ENCODE results near the gene NHS.
"Not testable (repeated sequence)": the region's sequence is repeated elsewhere in the genome, so short reads cannot be mapped to it uniquely, and the experiment has no call there.

The NHS gene

DNA sequence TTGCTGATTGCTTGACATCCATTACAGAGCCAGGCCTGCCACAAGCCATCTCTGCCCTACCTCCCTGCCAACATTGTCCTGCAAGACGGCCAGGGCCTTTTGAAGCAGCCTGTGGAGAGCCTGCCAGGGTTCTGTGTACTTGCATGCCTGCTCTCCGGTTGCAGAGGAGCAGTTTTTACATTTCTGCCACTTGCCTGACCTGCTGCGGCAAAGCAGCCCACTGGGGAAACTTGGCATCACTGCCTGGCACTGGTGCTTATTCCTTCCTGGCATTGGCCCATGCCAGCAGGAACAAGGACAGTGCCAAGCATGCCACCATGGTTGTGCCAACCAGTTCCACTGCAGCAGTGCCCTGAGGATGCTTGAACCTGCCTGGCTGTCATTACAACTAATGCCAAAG, 167.1 kb downstream of the NHS start:
- in situ Hi-C loops (cut with MboI; ENCODE audit: low sequenced_read_pairs) = no loop called here

DNA sequence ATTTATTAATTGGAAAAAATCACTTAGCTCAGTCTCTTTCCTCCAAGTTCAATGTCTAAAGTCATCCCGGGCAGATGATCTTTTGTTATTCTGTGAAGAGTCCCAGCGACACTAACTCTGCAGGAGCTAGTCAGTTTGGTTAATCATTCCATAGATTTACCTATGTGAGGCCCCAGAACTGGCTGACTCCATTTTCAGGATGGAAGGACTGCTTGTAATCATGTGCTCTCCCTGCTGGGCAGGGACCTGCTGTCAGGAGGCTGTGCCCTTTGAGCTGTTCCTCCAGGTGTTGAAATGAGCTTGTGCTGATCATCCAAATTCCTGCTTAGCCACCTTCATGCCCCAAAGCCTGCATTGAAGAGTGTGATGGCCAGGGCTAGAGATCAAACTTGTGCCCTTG, 169.8 kb downstream of the NHS start:
- in situ Hi-C loops (cut with MboI; ENCODE audit: low sequenced_read_pairs) = no loop called here

GRCh38 chrX:17546356-17546755, 171.4 kb downstream of the NHS start:
- in situ Hi-C loops (cut with MboI; ENCODE audit: low sequenced_read_pairs) = no loop called here

- in situ Hi-C loops (cut with MboI; ENCODE audit: low sequenced_read_pairs) = no loop called here
Measured at GRCh38 chrX:17547658-17548057, 172.7 kb downstream of the NHS start.

GRCh38 chrX:17549107-17549651, 174.2 kb downstream of the NHS start:
- in situ Hi-C loops (cut with MboI; ENCODE audit: low sequenced_read_pairs) = no loop called here

- in situ Hi-C loops (cut with MboI; ENCODE audit: low sequenced_read_pairs) = no loop called here
Measured at GRCh38 chrX:17550011-17550410, 175.0 kb downstream of the NHS start.

DNA sequence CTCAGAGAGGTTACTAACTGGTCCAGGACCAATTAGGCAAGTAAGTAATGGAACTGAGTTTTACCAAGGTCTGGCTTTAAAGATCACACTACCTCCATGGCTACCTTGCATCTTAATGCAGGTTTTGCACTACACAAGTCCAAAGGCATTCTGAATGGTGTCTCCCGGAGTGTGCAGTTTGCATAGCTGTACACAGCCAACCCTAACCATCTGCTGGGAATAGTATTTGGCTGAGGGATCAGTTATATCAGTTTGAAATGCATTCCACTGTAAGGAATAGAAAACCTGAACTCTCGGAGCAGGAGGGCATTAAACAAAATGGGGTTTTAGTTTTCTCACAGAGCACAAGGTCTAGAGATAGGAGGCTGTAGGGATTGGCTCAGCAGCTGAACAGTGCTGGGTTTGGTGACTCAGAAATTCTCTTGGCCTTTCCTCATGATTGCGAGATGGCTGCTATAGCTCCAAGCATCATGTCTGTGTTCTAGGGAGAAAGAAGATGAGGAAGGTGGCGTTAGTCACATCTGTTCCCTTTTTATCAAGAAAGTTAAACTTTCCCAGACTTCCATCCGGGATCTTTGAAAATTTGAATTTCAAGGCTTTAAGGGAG, 177.1 kb downstream of the NHS start:
- in situ Hi-C loops (cut with MboI; ENCODE audit: low sequenced_read_pairs) = no loop called here

DNA sequence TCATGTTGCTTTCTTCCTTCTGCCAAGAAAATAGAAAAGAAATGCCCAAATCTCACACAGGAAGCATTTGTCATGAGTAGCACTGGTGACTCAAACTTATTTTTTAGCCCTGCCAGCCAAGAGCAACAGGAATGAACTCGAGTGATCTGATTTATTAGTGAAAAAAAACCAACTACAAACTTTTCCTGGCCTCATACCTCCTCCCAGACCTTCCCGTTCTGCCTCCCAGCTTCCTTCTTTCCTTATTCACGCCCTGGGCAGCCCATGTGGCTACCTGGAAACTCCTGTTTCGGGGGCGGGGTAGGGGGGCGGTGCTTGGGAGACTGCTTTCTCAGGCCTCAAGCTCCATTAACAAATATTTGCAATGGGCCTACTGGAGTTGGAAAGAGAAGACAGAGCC, 178.5 kb downstream of the NHS start:
- in situ Hi-C loops (cut with MboI; ENCODE audit: low sequenced_read_pairs) = no loop called here

GRCh38 chrX:17553961-17554482, 179.0 kb downstream of the NHS start:
- in situ Hi-C loops (cut with MboI; ENCODE audit: low sequenced_read_pairs) = no loop called here

GRCh38 chrX:17554914-17555313, 179.9 kb downstream of the NHS start:
- in situ Hi-C loops (cut with MboI; ENCODE audit: low sequenced_read_pairs) = no loop called here

DNA sequence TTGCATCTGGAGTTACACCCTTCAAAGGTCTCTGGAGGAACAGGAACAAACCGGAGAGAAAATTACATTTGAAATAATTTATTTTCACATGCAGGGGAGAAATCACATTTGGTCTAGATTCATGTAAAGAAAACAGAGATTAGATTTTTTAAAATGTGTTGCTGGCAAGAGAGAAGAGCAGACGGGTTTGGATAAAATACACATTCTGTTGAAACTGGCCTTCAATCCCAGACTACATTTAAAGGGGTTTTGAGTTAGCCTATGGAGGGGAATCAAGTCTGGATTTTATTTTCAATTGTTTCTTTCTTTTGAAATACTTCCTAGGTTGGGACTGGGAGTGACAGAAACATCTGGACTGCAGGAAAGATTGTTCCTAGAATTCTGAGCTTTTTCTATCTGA, 180.8 kb downstream of the NHS start:
- in situ Hi-C loops (cut with MboI; ENCODE audit: low sequenced_read_pairs) = no loop called here

DNA sequence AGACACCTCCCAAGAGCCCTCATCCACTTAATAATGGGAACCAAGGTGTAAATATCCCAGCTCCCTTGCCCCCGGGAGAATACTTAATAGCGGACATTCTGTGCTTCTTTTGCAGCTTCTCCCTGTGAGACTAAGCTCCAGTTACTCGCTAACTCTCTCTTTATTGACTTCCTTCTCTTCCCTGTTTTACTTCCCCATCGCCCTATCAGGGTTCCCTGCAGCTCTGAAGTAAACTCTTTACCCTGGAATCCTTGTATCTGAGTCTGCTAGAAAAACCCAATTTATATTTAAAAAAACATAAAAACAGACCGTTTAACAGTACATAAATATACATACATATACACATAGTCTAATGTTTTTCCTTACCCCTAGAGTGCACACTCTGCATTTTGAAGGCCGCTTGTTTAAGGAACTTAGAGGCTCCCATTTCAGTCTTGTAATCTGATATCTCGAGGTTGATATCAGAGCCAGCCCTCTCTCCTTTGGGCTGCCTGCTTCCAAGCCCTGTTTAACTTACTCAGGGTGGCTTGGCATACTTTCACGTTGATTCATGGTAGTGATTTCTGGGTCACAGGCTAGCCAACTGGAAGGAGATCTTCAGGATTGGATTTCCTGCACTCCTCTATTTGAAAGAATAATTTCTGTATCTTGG, 184.9 kb downstream of the NHS start:
- in situ Hi-C loops (cut with MboI; ENCODE audit: low sequenced_read_pairs) = no loop called here

GRCh38 chrX:17560385-17560784, 185.4 kb downstream of the NHS start:
- in situ Hi-C loops (cut with MboI; ENCODE audit: low sequenced_read_pairs) = no loop called here

DNA sequence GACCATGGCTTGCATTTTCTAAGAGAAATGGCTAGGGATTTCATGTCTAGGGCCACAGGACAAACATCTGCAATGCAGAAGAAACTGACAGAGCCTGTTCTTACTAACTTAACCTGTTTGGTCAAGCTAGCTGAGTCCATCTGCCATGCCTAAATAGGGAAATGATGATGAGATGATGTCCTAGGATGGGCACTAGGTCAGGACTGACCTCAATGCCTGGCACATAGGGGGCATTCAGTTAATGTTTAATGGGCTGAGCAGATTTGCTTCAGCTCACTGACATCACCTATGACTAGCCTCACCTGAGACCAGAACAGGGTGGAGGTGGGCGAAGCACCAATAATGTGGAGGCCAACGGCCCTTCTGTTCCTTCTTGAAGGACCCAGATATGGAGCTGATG, 188.1 kb downstream of the NHS start:
- in situ Hi-C loops (cut with MboI; ENCODE audit: low sequenced_read_pairs) = no loop called here

- in situ Hi-C loops (cut with MboI; ENCODE audit: low sequenced_read_pairs) = no loop called here
Measured at GRCh38 chrX:17563515-17563914, 188.5 kb downstream of the NHS start.

DNA sequence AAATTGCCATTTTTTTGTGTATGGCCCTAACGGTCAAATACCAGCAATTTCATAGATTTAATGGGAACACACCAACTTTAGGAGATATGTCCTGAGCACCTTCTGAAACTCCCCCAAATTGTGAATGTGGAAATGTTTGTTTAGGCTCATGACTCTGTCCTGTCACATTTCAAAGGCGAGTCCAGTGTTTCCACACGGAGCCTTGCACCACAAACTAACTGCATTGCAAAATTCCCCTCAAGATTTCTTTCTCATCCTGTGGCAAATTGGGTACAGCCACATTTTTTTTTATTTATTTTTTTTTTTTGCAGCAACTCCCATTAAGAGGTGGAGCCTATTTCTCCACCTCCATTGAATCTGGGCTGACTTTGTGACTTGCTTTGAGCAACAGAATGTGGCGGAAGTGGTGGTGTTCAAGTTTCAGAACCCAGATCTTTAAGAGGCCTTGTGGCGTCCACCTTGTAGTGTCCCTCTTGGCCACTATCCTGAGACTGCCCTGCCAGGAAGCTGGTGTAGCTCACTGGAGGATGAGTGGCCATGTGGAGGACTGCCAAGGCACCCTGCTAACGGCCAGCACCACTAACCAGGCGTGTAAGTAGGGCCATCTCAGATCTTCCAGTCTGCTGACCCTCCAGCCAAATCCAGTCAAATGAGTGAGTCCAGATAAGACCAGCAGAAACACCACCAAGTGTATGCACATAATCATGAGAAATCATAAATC, 189.8 kb downstream of the NHS start:
- in situ Hi-C loops (cut with MboI; ENCODE audit: low sequenced_read_pairs) = no loop called here

DNA sequence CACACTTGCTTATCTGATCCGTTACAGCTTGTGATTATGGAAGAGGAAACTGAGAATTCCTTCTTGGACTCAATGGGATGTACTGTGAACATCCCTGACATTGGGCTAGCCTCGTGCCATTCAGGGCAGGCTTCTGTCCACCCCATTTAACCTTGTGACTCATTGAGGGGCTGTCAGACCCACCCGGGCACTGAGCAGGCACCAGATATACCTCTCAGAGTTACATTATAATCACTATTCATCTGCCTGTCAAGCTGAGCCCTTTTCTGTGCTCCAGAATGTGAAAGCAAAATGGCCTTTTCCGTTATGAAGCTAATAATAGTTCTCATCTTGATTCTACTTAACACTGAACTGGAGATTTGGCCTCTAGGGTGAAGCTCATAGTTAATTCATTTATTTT, 191.7 kb downstream of the NHS start:
- in situ Hi-C loops (cut with MboI; ENCODE audit: low sequenced_read_pairs) = no loop called here

DNA sequence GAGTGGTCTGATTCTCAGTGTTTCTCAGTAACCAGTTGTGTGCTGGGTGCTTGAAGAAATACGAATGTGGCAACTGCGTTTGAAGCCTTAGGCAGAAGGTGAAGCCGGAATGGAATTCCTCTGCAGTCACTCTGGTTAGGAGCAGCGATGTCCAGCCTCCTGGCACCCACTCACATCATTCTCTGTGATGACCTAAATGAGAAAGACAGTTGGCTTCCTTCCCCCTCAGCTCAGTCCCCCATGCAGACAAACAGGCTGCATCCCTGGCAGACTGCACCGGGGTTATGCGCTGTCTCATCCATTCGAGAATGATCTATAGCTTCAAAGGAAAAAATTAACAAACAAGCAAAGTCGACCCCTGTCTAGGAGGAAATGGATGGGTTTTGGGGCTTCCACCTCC, 192.2 kb downstream of the NHS start:
- in situ Hi-C loops (cut with MboI; ENCODE audit: low sequenced_read_pairs) = no loop called here

DNA sequence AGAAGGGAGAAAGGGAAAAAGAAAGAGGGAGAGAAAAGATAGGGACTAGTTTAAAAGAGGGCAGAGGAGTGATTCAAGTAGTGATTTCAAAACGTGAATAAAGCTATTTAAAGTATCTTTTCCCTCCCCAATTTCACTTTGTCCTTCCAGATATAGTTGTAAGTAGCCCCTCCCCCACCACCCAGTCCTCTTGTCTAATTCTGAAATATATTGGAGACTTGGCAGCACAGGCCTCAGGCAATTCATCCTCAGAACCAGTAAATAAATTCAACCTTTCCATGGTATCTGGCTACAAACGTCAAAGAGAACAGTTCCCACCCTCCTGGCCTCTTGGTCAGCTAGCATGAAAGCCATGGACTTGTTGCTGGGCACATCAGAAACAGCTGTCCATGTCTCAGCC, 192.8 kb downstream of the NHS start:
- in situ Hi-C loops (cut with MboI; ENCODE audit: low sequenced_read_pairs) = no loop called here

GRCh38 chrX:17568804-17569203, 193.8 kb downstream of the NHS start:
- in situ Hi-C loops (cut with MboI; ENCODE audit: low sequenced_read_pairs) = not testable (repeated sequence)

DNA sequence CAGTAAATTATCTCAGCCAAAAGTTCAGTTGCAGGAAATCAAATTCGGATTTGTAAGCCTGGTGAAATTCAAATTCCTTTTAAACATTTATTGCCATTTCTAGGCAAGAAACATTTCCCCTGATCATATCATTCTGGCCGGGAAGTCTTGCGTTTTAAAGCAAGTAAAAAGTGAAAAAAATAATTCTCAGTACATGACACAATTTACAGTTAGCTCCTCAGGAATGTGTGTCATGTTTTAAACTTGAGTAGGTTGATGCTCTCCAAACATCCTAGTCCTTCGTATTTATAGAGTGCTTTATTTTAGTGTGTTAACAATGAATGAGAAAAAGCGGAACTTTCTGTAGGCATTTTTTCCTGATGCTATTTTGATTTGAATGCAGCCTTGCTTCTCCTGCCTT, 204.0 kb downstream of the NHS start:
- in situ Hi-C loops (cut with MboI; ENCODE audit: low sequenced_read_pairs) = no loop called here
